ENCODE data around the gene CRISP2. TPM values are rescaled to one million over a fixed set of nuclear protein-coding genes. Genes with fewer than 3 reads are reported as not detected.
"Not testable (repeated sequence)": the region's sequence is repeated elsewhere in the genome, so short reads cannot be mapped to it uniquely, and the experiment has no call there.

CRISP2 gene
- total RNA-seq, 3 donors from 2014 or later (not counting 1 experiment from before 2014, with no cell fraction given), result not detected

GRCh38 chr6:49736017-49736508 lies 22.7 kb upstream of the CRISP2 start:
- Mint-ChIP-seq H3K4me3 (no peak overlapping the region), H3K36me3 (no peaks in the 10 kb centered on the region), H3K27ac (no peak overlapping the region), H3K27me3 (ENCODE audit: low read depth in 2 of 2) (no peaks in the 10 kb centered on the region), H3K4me1 (no peaks in the 10 kb centered on the region), H3K9me3 (peaks cover 2 to 3% of the 10 kb centered on the region in 2 donors)
- no CpG with 5 or more reads among the region's 4 CpGs for WGBS (ENCODE audit: insufficient coverage)
- Histone ChIP-seq H3K36me3 (ENCODE audit: control insufficient read depth, insufficient read depth, low read length) (no peaks in the 10 kb centered on the region), H3K4me1 (ENCODE audit: control insufficient read depth, insufficient read depth, low read length) (no peaks in the 10 kb centered on the region), H3K27ac (ENCODE audit: low read length) (no peak overlapping the region), H3K9me3 (ENCODE audit: control insufficient read depth, insufficient read depth, low read length) (no peaks in the 10 kb centered on the region), H3K4me3 (ENCODE audit: low read length) (no peak overlapping the region), H3K27me3 (ENCODE audit: control insufficient read depth, insufficient read depth, low read length) (no peaks in the 10 kb centered on the region)
- intact Hi-C loops (cut with micrococcal nuclease), result no loop called here
- DNase-seq (no peak), ATAC-seq (no peak)
- no peak for TF ChIP-seq CTCF (IDR thresholded peaks at IDR 0.05)

GRCh38 chr6:49733680-49734079 lies 20.3 kb upstream of the CRISP2 start:
- H3K4me3 Mint-ChIP-seq, result no peak overlapping the region
- no peaks in the 10 kb centered on the region for H3K27me3 ChIP-seq (ENCODE audit: control insufficient read depth, insufficient read depth, low read length)
- no peaks in the 10 kb centered on the region for H3K27me3 Mint-ChIP-seq (ENCODE audit: low read depth in 2 of 2)
- TF ChIP-seq CTCF (IDR thresholded peaks at IDR 0.05), result no peak
- no peak for ATAC-seq
- no peaks in the 10 kb centered on the region for H3K36me3 ChIP-seq (ENCODE audit: control insufficient read depth, insufficient read depth, low read length)
- no peak overlapping the region for H3K4me3 ChIP-seq (ENCODE audit: low read length)
- H3K4me1 ChIP-seq (ENCODE audit: control insufficient read depth, insufficient read depth, low read length), result no peaks in the 10 kb centered on the region
- no peaks in the 10 kb centered on the region for H3K36me3 Mint-ChIP-seq
- H3K9me3 Mint-ChIP-seq, result peaks cover 5 to 6% of the 10 kb centered on the region in 2 donors
- no peak overlapping the region for H3K27ac Mint-ChIP-seq
- intact Hi-C loops (cut with micrococcal nuclease), result no loop called here
- DNase-seq, result no peak
- WGBS (ENCODE audit: insufficient coverage), result 81% methylated on average over 1 of the region's 2 CpGs
- no peaks in the 10 kb centered on the region for H3K4me1 Mint-ChIP-seq
- H3K9me3 ChIP-seq (ENCODE audit: control insufficient read depth, insufficient read depth, low read length), result no peaks in the 10 kb centered on the region
- no peak overlapping the region for H3K27ac ChIP-seq (ENCODE audit: low read length)

GRCh38 chr6:49732781-49733180 lies 19.4 kb upstream of the CRISP2 start:
- DNase-seq, result no peak
- ATAC-seq, result no peak
- Mint-ChIP-seq H3K9me3 (peaks cover 5 to 8% of the 10 kb centered on the region in 2 donors), H3K27ac (no peak overlapping the region), H3K27me3 (ENCODE audit: low read depth in 2 of 2) (no peaks in the 10 kb centered on the region), H3K4me3 (no peak overlapping the region), H3K4me1 (no peaks in the 10 kb centered on the region), H3K36me3 (no peaks in the 10 kb centered on the region)
- Histone ChIP-seq H3K27me3 (ENCODE audit: control insufficient read depth, insufficient read depth, low read length) (no peaks in the 10 kb centered on the region), H3K36me3 (ENCODE audit: control insufficient read depth, insufficient read depth, low read length) (no peaks in the 10 kb centered on the region), H3K4me3 (ENCODE audit: low read length) (no peak overlapping the region), H3K9me3 (ENCODE audit: control insufficient read depth, insufficient read depth, low read length) (no peaks in the 10 kb centered on the region), H3K4me1 (ENCODE audit: control insufficient read depth, insufficient read depth, low read length) (no peaks in the 10 kb centered on the region), H3K27ac (ENCODE audit: low read length) (no peak overlapping the region)
- TF ChIP-seq CTCF (IDR thresholded peaks at IDR 0.05), result no peak
- intact Hi-C loops (cut with micrococcal nuclease), result no loop called here
- no CpG with 5 or more reads among the region's 3 CpGs for WGBS (ENCODE audit: insufficient coverage)

GRCh38 chr6:49730251-49730650 lies 16.9 kb upstream of the CRISP2 start:
- Mint-ChIP-seq H3K36me3 (peaks cover 7% of the 10 kb centered on the region), H3K9me3 (peaks cover 6 to 14% of the 10 kb centered on the region in 2 donors), H3K27me3 (ENCODE audit: low read depth in 2 of 2) (no peaks in the 10 kb centered on the region), H3K27ac (no peak overlapping the region), H3K4me3 (no peak overlapping the region), H3K4me1 (no peaks in the 10 kb centered on the region)
- H3K36me3 ChIP-seq (ENCODE audit: control insufficient read depth, insufficient read depth, low read length), result no peaks in the 10 kb centered on the region
- H3K9me3 ChIP-seq (ENCODE audit: control insufficient read depth, insufficient read depth, low read length), result no peaks in the 10 kb centered on the region
- H3K27ac ChIP-seq (ENCODE audit: low read length), result no peak overlapping the region
- intact Hi-C loops (cut with micrococcal nuclease), result no loop called here
- no peaks in the 10 kb centered on the region for H3K4me1 ChIP-seq (ENCODE audit: control insufficient read depth, insufficient read depth, low read length)
- no peaks in the 10 kb centered on the region for H3K27me3 ChIP-seq (ENCODE audit: control insufficient read depth, insufficient read depth, low read length)
- DNase-seq (no peak), ATAC-seq (no peak)
- TF ChIP-seq CTCF (IDR thresholded peaks at IDR 0.05), result no peak
- H3K4me3 ChIP-seq (ENCODE audit: low read length), result no peak overlapping the region

- H3K36me3 ChIP-seq (ENCODE audit: control insufficient read depth, insufficient read depth, low read length); DNase-seq; H3K9me3 ChIP-seq (ENCODE audit: control insufficient read depth, insufficient read depth, low read length); H3K27ac Mint-ChIP-seq; H3K27me3 Mint-ChIP-seq (ENCODE audit: low read depth in 2 of 2); ATAC-seq; H3K27me3 ChIP-seq (ENCODE audit: control insufficient read depth, insufficient read depth, low read length); H3K4me1 Mint-ChIP-seq; intact Hi-C loops (cut with micrococcal nuclease); H3K4me3 ChIP-seq (ENCODE audit: low read length); H3K4me3 Mint-ChIP-seq; H3K36me3 Mint-ChIP-seq; H3K27ac ChIP-seq (ENCODE audit: low read length); H3K4me1 ChIP-seq (ENCODE audit: control insufficient read depth, insufficient read depth, low read length): not testable (repeated sequence)
- WGBS (ENCODE audit: insufficient coverage), result 81% methylated on average over 3 of the region's 4 CpGs
- H3K9me3 Mint-ChIP-seq, result peaks cover 10 to 24% of the 10 kb centered on the region in 2 donors
Observed at GRCh38 chr6:49723917-49724316, 10.6 kb upstream of the CRISP2 start.

All from natural killer cell (primary cell).